Esophagus mucosa (tissue), 1 donor: Measurements from ENCODE around the gene CTNNA3. TPM values are rescaled to one million over a fixed set of nuclear protein-coding genes. Genes with fewer than 3 reads are reported as not detected.
"Not testable (repeated sequence)": the region's sequence is repeated elsewhere in the genome, so short reads cannot be mapped to it uniquely, and the experiment has no call there.

Experiments
- ATAC-seq: fragments of 200-7000 bp; cut with Tn5 transposase; one replicate; pipeline ENCODE4 v1.9.1; 2020
- total RNA-seq: library from RNA; stranded (reverse); gene quantifications from one replicate; pipeline ENCODE4 v1.2.4, GENCODE V29; 2023
- donor health status: DM: yes; HTN: yes; CAD: no.

CTNNA3 gene
- total RNA-seq, 1 donor from 2014 or later, result not detected

DNA sequence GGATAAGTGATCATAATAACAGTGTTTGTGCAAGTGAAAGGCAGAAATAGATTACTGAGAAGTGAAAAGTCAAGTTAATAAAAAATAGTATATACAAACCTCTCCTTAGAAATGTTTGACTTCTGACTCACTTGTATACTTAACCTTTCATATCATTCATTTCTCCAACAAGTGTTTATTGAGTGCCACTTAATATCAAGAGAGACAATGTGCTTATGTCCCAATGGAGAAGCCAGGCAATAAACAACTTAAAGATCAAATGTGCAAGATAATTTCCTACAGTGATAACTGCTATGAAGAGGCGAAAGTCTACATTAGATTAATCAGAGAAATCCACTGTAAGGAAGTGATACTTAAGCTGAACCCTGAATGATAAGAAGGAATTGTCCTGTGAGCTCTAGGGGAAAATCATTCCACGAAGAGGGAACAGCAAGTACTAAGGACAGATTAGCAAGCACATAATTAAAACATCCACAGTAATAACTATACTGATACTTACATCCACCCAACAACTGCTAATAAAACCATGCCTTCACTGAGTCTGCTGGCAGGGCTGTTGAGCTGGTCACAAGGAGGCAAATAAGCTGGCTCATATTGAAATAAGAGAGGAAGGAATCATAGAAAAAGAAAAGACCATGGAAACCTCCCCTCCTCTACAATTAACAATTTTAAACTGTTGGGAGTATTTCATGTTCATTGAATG lies 203.5 kb downstream of the CTNNA3 start:
- no peak for ATAC-seq

GRCh38 chr10:67487906-67488619 lies 207.9 kb downstream of the CTNNA3 start:
- ATAC-seq, result no peak

GRCh38 chr10:67487199-67487598 lies 208.8 kb downstream of the CTNNA3 start:
- no peak for ATAC-seq

GRCh38 chr10:67477868-67478267 lies 218.1 kb downstream of the CTNNA3 start:
- ATAC-seq, result no peak

- ATAC-seq, result no peak
Observed at GRCh38 chr10:67476201-67476600, 219.8 kb downstream of the CTNNA3 start.

DNA sequence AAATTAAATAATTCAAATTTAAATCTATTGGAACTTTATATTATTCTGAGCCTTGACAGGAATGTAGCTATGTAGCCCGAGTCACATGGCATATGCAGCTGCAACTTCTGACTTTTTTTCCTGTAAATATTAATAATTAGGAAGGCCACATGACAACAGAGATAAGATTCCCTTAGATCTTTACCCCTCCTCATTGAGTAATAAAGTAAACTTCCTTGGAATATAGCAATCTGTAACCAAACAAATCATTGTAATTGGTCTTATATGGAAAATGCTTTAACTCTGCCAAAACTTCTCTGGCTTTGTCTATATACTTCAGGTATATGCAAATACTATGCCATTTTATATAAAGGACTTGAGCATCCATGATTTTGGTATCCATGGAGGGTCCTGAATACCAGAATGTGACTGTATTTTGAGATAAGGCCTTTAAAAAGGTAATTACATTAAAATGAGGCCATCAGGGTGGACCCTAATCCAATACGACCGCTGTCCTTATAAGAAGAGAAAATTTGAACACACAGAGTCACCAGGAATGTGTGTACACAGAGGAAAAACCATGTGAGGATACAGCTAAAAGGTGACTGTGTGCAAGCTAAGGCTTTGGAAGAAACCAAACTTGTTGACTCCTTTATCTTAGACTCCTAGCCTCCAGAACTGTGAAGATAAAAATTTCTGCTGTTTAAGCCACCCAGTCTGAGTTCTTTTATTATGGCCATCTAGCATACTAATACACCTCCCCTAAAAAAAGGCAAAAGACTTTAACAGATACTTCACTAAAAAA lies 222.0 kb downstream of the CTNNA3 start:
- ATAC-seq, result no peak

- ATAC-seq, result no peak
Observed at GRCh38 chr10:67471022-67471421, 225.0 kb downstream of the CTNNA3 start.

GRCh38 chr10:67464278-67464677 lies 231.7 kb downstream of the CTNNA3 start:
- no peak for ATAC-seq

GRCh38 chr10:67452892-67453291 lies 243.1 kb downstream of the CTNNA3 start:
- no peak for ATAC-seq

- ATAC-seq, result no peak
Observed at GRCh38 chr10:67438605-67439304, 257.2 kb downstream of the CTNNA3 start.

DNA sequence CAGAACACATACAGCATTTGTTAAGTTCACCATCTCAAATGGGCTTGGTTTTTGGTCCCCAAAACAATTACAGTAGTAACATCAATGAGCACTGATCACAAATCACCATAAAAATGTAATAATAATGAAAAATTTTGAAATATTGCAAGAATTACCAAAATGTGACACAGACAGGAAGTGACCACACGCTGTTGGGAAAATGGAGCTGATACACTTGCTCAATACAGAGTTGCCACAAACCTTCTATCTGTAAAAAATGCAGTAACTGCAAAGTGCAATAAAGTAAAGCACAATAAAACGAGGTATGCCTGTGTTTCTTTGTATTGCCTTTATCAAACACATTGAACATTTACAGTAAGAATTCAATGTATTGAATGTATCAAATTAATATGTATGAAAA lies 262.7 kb downstream of the CTNNA3 start:
- no peak for ATAC-seq

- ATAC-seq, result no peak
Observed at GRCh38 chr10:67402620-67403019, 293.4 kb downstream of the CTNNA3 start.

DNA sequence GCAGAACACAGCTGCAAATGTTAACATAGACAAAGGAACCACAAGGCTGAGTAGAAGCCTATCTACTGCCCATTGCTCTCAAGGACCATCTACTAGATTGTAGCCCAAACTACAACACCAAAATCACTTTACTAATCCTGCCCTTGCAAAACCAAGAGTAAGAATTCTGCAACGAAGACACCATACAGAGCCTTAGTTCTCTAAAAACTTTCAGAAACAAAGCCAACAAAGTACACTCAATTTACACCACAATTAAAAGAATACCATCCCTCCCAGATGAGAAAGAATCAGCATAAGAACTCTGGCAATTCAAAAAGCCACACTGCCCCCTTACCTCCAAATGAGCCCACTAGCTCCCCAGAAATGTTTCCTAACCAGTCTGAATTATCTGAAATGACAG lies 294.3 kb downstream of the CTNNA3 start:
- no peak for ATAC-seq

- ATAC-seq, result not testable (repeated sequence)
Observed at GRCh38 chr10:67386841-67387533, 309.0 kb downstream of the CTNNA3 start.

DNA sequence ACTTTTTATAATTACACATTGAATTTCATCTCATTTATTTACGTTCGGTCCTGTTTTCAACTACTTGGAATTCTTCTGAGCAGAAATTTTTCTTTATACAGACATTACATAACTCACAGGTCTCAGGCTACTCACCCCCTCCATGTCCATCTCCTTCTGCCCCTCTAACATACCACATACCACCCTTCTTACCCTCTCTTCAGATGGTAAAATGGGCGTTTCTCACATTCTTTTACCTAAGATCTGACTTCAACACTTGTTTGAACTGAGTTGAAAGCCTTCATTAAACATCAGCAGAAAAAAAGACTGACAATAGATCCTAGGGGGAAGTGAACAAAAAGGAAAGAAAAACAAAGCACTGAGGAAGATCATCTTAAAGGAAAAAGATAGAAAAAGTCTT lies 309.7 kb downstream of the CTNNA3 start:
- no peak for ATAC-seq

- ATAC-seq, result no peak
Observed at GRCh38 chr10:67385566-67385965, 310.4 kb downstream of the CTNNA3 start.

DNA sequence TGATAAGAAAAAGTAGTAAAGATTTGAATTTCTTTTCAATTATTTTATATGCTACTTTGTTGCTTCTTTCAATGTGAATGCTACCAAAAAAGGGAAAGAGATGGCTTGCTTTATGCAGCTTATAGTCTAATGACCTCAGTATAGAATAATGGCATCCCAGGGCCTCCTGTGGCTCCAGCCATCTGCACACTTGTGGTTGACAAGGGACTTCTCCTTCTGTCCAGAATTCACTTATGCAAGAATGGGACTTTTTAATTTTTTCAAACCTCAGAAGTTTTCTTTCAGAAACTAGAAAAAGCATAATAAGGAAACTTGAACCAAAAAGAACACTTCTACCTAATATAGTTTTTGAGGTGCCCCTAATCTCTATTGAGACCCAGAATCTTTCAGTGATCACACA lies 310.9 kb downstream of the CTNNA3 start:
- ATAC-seq, result no peak

- ATAC-seq, result no peak
Observed at GRCh38 chr10:67331121-67331910, 364.7 kb downstream of the CTNNA3 start.

DNA sequence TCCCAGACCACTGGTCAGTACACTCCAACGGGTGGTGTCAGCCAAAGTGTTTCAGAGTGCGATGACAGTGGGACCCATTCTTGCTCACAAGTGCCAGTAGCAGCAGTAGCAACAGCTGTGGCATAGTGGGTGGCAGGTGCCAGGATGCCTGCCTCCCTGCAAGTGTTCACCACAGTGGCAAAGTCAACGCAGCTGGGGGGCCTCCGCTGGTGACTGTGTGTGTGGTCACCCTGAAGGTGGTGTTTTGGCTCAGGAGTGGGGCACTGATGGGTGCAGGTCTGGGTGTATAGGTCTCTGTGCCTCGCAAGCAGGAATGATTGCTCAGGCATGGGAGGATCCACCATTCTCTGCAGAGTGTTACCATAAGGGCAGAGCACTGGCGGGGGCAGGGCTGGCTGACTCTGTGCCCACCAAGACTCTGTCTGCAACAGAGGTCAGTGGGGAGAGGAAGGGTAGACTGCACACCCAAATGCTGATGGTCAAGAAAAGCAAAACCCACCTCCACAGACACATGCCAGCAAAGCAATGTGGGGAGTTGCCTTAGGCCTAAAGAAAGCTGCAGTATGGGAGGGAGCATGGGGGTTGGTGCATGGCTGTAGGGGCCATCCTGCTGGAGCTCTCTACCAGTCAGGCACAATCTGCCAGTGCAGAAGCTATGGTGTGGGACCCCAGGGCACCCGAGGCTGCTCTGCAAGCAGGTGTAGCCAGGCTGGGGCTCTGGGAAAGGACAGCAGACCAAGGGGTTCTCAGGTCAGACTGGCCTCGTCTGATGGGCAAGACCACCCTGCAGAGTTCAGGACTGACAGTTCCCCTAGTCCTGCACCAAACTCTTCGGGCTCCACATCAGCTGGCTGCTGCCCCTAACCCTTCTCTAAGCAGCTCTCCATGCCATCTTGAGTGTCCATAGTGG lies 368.1 kb downstream of the CTNNA3 start:
- no peak for ATAC-seq

- no peak for ATAC-seq
Observed at GRCh38 chr10:67319976-67320375, 376.0 kb downstream of the CTNNA3 start.
